Measurements from ENCODE around the gene ARMC5.
A peak's percentile ranks its signal among the peaks of the same experiment; 100 is the strongest.
"Not testable (repeated sequence)": the region's sequence is repeated elsewhere in the genome, so short reads cannot be mapped to it uniquely, and the experiment has no call there.

Gene ARMC5

DNA sequence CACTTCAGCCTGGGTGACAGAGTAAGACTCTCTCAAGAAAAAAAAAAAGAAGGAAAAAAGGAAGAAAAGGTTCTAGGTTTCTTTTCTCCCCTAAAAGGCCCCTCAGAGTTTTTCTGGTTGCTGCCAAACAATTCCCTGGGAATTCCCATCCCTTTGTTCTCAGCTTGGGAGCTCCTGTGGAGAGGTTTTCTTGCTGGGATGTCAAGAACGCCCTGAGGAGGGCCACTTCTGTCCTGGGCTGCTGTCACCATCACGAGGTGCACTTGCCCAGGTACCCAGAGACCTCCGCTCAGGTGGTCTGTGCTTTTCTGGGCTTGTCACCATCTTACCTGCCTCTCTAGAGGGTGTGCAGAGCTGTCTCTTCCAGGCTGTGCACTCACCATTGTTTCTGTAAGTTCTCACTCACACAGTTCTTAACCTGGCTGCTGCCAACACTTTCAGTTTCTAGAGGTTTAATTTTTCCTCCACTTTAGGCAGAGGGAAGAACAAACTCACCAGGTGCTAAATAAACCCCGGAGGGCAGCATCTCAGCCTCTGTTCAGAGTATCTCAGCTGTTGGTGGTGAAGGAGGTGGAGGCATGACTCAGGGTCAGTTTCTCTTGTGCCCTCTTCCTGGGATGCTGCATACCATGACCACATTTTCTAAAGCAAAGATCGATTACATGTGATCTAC, 28.8 kb upstream of the ARMC5 start:
- no peak for DNase-seq (ENCODE audit: low read depth, low spot score)

DNA sequence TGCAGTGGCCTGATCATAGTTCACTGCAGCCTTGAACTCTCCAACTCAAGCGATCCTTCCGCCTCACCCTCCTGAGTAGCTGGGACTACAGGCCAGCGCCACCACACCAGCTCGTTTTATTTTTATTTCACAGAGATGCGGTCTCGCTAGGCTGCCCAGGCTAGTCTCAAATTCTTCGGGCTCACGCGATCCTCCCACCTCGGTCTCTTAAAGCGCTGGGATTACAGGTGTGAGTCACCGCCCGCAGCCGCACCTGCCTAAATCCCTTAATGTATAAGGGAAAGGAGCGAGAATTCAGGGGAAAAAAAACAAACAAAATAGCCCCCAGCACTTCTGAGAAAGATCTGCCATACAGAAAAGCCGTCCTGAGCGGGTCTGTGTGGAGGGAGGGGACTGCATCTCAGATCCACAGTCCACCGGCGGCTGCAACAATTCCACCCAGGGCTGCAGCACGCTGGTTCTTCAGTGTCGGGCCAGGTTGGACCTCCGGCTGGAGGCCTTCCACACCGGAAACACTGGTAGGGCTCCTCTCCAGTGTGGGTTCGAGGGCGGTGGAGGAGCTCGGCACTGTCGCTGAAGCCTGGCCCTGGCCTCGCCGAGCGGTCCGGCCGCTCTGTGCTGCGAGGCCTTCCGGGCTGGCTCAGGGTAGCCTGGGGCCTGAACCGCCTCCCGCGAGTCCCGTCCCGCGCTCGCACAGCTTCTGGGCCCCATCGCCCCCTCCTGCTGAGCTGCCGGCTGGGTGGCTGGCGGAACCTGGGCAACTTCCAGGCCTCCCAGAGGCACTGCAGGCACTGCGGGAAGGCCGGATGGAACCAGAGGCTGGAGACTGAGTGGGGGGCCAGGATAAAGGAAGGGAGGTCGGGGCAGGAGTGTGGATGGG, 23.7 kb upstream of the ARMC5 start:
- no peak for DNase-seq (ENCODE audit: low read depth, low spot score)

DNA sequence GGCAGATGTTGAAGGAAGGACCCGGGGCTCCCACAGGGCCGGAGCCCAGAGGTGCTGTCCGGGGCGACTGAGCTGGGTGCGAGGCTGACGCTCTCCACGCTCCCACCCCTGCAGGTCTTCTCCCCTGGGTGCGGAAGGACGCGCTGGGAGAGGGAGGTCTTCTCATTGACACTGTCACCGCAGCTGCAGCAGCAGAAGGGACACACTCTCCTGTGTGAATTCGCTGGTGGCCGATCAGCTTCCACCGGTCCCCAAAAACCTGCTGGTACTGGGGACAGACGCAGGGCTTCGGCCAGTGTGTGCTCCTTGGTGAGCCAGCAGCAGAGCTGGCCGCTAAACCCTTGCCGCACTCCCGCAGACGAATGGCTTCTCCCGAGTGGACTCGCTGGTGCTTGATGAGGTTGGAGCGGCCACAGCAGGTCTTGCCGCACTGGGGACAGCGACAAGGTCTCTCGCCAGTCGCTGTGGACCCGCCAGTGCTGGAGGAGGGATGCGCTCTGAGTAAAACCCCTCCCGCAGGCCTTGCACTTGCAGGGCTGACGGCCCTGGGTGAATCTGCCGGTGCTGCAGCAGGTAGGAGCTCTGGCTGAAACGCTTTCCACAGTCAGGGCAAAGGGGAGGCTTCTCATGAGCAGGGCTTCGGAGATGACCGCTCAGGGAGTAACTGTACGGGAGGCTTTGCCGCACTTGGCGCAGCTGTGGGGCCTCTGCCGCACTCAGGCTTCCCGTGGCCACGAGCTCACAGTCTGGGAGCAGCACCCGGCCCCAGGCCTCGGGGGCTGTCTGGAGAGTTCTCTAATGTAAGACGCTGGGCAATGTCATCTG, 22.9 kb upstream of the ARMC5 start:
- no peak for DNase-seq (ENCODE audit: low read depth, low spot score)

DNA sequence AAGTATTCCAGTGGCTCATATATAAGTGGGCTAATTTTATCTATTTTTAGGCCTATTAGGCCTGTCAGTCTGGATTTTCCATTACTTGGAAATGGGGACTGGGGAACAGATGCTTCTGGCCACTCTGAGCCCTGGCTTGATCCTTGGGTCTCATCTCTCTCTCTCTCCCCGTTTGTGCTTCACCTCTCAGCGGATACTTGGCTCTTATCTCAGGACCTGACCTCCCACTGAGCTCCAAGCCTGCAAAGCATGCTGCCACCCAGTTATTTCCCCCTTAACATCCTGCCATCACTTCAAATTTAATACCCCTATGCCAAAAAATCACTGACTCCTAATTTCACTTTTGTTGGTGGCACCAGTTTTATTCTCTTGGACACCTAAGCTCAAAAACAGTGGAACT, 20.9 kb upstream of the ARMC5 start:
- DNase-seq (ENCODE audit: low read depth, low spot score) = no peak

DNA sequence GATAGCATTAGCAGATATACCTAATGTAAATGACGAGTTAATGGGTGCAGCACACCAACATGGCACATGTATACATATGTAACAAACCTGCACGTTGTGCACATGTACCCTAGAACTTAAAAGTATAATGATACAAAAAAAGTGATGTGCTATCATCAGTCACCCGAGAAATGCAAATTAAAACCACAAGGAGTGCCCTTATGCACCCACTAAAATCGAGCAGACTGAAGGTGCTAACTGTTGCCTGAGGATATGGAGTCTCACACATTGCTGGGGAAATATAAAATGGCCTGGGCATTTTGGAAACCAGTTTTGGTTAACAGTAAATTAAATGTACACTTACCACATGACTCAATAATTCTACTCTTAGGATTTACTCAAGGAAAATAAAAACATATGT, 20.3 kb upstream of the ARMC5 start:
- DNase-seq (ENCODE audit: low read depth, low spot score) = not testable (repeated sequence)

DNA sequence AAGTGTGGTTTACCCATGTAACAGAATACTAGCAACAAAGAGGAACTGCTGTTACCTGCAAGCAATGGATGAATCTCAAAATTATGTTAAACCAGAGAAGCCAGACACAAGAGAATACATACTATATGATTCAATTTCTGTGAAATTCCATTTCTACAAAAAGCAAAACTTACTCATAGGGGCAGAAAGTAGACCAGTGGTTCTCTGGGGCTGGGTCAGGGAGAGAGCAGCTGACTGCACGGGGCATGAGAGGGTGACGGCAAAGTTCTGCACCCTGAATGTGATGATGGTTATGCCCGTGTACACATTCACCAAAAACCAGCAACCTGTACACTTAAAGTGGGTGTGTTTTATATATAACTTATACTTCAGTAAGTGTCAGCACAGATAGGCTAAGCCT, 19.8 kb upstream of the ARMC5 start:
- no peak for DNase-seq (ENCODE audit: low read depth, low spot score)

DNA sequence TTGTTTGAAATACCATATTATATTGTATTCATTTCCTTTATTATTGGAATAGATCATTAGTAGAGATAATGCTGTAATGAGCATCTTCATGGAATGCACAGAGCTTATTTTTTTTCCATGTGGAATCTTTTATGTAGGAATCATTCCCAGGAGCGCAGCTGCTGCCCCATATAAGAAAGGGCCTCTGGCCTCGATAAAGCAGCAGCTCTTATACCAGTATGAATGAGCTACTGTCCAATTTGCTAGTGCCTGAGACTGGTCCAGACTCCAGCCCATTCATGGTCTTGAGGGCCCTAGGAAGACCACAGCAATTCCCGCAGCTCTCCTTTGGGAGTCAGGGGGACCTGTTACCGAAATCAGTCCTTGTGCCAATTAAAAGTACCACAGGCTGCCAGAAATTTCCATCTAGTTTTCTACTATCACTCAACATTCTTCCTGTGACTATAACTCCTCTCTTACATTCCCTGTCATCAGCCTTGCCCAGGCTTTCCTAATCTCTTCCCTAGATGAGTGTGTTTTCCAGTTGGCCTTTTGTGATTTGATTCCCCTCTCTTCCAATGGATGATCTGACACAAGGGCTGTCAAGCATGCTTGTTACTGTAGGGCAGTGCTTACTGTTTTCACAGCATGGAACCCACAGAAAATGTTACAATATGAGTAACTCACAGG, 18.7 kb upstream of the ARMC5 start:
- no peak for DNase-seq (ENCODE audit: low read depth, low spot score)

DNA sequence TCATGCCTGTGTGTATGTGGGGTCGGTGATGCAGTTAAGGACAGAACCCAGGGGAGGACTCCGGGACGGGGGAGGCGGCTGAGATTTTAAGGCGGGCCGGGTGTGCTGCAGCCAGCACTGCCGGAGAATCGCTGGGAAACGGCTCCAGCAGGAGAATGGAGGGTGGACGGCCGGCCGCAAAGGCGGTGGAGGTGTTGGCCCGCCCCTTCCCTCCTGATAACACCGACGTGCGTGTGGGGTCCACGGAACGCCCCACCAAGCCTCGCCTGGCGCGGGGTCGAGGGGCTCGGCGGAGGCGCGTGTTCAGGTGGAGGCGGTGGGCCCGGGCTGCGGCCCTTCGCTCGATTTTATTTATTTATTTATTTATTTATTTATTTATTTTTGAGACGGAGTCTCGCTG, 17.3 kb upstream of the ARMC5 start:
- DNase-seq (ENCODE audit: low read depth, low spot score) = no peak

DNA sequence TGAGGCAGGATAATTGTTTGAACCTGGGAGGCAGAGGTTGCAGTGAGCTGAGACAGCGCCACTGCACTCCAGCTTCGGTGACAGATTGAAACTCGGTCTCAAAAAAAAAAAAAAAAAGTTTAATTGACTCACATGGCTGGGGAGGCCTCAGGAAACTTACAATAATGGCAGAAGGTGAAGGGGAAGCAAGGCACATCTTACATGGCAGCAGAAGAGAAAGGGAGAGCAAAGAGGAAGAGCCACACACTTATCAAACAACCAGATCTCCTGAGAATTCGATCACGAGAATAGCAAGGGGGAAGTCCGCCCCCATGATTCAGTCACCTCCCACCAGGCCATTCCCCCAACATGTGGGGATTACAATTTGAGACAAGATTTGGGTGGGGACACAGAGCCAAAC, 13.4 kb upstream of the ARMC5 start:
- DNase-seq (ENCODE audit: low read depth, low spot score) = not testable (repeated sequence)

DNA sequence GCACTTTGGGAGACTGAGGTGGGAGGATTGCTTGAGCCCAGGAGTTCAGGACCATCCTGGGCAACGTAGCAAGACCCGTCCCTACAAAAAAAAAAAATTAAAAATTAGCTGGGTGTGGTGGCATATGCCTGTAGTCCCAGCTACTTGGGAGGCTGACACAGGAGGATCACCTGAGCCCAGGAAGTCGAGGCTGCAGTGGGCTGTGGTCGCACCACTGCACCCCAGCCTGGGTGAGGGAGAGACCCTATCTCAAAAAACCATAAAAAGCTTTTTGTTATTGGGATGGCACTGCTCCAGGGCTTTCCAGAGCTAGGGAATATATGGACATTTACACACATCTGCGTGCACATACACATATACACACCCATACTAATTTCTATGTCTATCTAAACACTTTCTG, 8.1 kb upstream of the ARMC5 start:
- no peak for DNase-seq (ENCODE audit: low read depth, low spot score)

DNA sequence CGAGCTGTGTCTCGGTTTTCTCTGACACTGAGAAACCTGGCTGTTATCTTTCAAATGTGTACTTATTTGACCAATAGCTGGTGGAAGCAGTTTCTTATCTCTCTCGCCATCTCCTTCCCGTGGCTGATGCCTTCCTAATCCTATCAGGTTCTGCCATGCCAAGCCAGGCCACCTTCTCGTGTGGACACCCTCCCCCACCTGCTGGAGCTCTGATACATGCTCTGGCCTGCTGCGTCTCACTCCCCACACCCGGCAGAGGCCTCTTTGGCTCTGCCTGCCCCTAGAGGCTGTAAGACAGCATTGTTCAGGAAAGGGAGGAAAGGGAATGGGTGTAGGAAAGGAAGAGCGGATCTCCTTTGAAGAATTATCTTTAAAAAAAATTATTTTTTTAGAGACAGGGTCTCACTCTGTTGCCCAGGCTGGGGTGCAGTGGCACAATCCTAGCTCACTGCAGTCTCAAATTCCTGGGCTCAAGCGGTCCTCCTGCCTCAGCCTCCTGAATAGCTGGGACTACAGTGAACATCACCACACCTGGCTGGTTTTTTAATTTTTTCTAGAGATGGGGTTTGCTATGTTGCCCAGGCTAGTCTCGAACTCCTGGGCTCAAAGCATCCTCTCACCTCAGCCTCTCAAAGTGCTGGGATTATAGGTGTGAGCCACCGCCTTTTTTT, 7.5 kb upstream of the ARMC5 start:
- no peak for DNase-seq (ENCODE audit: low read depth, low spot score)

DNA sequence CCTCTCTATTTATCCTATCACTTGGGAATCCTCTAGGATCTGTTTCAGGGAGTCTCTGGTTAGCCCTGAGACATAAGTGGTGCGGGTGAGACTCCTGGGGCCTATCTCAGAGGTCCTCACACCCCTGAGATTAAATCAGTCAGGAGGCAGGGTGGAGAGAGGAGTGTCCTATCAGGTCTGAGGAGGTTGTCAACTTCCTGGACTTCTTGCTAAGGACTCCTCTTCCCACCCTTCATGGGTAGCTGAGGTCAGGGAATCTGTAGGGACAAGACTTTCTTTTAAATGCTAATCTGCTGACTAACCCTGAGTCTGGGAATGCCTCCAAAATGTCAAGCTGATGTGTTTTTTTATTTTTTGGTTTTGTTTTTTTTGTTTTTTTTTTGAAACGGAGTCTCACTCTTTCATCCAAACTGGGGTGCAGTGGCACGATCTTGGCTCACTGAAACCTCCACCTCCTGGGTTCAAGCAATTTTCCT, 6.6 kb upstream of the ARMC5 start:
- no peak for DNase-seq (ENCODE audit: low read depth, low spot score)

DNA sequence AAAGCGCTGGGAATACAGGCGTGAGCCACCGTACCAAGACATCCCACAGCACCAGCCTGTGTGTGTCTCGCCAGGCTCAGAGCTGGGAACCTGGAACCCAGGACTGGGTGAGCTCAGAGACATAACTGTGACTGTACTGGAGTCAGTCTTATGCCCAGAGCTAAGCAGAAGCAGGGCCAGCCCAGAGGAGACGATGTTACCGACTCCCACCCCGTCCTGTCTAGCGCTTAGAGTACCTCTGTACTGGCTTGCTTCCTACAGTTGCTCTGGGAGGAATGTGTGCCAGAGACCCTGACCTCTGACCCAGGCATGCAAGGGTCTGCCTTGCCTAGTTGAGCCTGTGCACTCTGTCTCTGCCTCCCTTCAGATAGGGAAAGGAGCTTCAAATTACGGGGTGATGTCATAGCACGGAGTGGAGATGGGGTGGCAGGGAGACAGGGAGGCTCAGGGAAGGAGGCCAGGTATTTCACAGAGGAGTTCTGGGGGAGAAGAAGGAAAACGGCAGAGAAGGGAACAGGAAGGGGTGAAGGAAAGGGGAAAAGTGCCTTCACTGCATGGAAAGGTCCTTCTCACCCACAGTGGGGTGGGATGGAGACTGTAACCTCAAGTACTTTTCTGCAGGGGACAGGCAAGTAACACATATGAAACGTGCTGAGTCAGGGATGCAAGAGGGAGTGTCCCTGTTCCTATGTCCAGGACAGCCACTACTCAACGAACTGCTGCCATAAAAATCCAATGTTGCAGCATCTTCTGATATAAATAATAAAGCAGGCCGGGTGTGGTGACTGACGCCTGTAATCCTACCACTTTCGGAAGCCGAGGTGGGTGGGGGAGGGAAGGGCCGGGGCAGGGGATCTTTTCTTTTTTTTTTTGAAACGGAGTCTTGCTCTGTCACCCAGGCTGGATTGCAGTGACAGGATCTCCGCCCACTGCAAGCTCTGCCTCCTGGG, 5.8 kb upstream of the ARMC5 start:
- DNase-seq (ENCODE audit: low read depth, low spot score) = no peak

DNA sequence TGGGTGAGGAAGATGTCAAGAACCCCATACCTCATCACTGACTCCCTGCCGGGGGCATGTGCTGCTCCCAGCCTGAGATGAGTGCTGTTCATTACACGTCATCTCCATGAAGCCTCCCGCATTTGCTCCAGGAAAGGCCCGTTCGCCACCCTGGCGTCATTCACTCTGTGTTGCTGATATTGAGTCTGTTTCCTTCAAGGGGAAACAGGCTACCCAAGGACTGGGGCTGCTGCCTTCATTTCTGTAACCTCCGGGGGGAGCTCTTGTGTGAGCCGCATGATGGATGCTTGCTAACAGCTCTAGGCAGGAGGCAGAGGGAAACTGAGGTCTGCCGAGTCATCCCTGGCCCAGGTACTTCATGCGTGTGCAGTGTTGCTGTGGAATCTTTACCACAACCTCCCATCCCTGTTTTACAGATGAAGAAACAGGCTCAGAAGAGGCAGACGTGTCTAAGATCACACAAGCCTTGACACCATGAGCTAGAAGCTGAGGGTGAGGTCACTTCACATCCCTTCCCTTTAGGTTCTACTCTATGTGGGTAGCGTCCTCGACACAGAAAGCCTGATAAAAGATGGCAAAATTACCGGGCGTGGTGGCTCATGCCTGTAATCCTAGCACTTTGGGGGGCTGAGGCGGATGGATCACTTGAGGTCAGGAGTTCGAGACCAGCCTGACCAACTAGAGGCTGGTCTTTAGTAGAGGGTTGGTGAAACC, 3.5 kb upstream of the ARMC5 start:
- DNase-seq (ENCODE audit: low read depth, low spot score) = no peak

DNA sequence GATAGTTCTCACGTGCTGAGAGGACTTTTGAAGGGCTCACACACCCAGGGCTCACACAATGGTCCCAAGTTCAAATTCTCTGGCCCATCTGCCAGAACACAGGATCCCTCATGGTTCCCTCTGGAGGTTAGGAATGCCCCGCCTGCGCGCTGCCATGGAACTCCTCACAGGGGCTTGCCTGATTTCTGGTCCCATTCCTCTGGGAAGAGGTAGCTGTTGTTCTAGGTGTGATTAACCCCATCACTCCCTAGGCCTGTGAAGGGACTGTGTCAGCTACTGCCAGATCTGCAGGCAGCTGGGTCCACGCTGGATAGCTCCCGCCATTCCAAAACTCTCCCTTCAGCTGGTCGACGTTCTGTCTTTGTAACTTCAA, 2.3 kb upstream of the ARMC5 start:
- DNase-seq (ENCODE audit: low read depth, low spot score) = no peak

DNA sequence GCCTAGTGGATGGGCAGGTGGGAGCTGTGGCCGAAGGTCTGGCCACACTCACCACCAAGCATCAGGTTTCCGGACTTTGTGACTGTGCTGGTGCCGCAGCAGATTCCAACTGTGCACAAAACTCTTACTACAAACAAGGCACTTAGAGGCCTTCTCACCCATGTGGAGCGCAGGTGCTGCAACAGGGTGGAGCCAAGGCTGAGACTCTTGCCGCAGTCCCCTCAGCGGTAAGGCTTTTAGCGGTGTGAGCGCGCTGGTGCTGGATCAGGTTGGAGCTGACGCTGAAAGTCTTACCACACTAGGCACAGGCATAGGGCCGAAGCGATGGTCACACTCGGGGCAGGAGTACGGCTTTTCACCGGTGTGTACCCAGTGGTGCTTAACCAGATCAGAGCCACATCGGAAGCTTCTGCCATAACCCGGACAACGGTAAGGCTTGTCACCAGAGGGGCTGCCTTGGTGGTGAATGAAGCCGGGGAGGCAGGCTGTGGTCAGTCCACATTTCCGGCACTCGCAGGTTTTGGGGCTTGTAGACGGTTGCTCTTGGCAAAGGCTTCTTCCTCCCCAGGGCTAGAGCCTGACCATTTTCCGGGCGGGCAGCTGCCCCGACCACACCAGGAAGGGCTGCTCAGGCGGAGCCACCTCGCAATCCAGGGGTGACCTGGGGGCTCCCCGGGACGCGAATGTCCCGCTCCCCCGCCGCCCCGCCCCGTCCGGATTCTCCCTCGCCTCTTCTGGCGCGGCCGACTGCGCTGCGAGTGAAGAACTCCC, 1.0 kb upstream of the ARMC5 start:
- DNase-seq (ENCODE audit: low read depth, low spot score) = no peak

DNA sequence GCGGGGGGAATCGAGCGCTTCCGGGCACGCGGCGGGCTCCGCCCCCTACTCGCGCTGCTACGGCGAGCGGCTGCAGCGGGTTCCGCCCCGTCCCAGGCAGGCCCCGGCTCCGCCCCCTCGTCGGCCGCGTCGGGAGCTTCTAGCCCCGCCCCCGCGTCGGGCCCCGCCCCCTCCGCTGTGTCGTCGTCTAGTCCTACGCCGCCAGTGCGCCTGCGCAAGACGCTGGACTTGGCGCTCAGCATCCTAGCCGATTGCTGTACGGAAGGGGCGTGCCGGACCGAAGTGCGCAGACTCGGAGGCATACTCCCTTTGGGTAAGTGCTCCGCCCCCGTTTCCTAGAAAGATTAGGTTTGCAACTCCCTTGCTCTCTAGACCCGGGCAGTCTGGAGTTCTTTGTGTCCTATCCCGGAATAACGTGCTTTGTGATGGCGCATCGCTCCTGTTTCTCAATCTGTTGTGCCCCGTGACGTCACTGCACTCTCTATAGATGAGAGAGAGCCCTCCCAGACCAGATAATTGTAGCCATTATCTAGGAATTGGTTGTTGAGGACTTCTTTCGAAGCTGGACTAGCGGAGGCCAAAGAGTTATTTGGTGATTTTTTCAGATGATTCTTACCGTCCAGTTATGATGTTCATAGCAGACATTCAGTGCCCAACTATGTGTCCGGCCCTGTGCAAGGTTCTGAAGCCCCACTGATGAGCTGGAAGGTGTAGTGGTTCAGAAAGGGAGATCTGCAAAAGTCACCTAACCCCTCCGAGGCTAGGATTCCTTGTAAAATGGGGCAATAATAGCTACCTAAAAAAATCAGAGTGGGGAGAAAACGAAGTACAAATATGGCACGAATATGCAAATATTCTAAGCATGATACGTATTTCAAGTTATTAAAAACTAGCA, 633 bp downstream of the ARMC5 start:
- DNase-seq (ENCODE audit: low read depth, low spot score) = peak; percentile 95

DNA sequence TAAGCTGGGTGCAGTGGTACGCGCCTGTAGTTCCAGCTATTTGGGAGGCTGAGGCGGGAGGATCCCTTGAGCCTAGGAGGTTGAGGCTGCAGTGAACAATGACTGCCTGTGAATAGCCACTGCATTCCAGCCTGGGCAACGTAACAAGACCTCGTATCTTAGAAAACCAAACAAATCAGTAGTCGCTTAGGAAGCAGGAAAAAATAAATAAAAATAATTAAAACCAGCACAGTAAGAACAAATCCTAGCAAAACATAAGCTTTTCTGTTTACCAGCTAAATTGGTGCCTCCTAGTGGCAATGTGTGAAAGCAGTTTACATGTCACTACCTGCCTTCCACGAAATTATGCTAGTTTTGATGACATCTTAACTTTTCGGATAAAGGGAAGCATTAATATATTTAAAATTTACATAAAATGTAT, 1.3 kb downstream of the ARMC5 start:
- DNase-seq (ENCODE audit: low read depth, low spot score) = no peak

Data from brain pericyte (primary cell).